ENCODE measurements around the gene SEMA6A.

GRCh38 chr5:116604805-116605204, 30.2 kb upstream of the SEMA6A start:
- TF ChIP-seq CTCF (IDR thresholded peaks at IDR 0.05 in 8 of 11, conservative IDR thresholded peaks at IDR 0.05 in 3 of 11) (no peak), POLR2A (IDR thresholded peaks at IDR 0.05) (no peak)
